ENCODE data around the gene MTUS2.
"Not testable (repeated sequence)": the region's sequence is repeated elsewhere in the genome, so short reads cannot be mapped to it uniquely, and the experiment has no call there.

MTUS2 gene

GRCh38 chr13:28964803-28965202 is 144.7 kb downstream of the MTUS2 start:
- no peak for DNase-seq

GRCh38 chr13:28967029-28967915 is 147.1 kb downstream of the MTUS2 start:
- no peak for DNase-seq

DNA sequence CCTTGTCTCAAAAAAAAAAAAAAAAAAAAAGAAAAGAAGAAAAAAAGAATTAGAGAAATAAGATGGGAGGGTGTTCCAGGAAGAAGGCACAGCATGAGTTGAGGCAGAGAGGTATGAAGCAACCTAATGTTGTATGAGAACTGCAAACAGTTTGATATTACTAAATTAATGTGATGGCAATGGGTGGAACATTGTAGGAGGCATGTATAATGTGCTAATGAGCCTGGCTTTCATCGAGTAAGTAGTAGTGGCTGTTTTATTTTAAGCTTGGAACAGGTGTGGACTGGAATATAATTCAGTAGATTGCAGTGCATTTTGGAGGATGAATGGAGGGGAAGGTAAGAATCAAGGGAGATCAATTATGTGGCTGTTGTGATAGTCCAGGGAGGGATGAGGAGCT is 156.1 kb downstream of the MTUS2 start:
- DNase-seq: no peak

DNA sequence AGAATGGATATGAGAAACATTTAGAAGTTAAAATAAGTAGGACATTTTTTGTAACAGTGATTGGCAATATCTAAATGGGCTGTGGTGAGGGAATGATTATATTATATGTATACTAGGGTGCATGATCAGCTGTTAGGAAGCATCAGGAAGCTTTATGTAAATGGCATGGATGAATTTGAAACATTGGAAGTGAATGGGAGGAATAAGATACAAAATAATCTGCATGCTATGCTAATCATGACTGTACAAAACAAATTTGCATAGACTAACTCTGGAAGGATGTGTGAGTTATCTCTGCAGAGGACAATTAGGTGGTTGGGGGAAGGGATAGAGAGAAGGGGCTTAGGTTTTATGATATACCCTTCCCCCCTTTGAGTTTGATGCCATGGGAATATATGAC is 156.5 kb downstream of the MTUS2 start:
- no peak for DNase-seq

- DNase-seq: no peak
These were observed 158.4 kb downstream of the MTUS2 start for GRCh38 chr13:28978574-28978973.

- DNase-seq: no peak
These were observed 161.4 kb downstream of the MTUS2 start for GRCh38 chr13:28981530-28981929.

GRCh38 chr13:28983641-28984040 is 163.5 kb downstream of the MTUS2 start:
- DNase-seq: no peak

DNA sequence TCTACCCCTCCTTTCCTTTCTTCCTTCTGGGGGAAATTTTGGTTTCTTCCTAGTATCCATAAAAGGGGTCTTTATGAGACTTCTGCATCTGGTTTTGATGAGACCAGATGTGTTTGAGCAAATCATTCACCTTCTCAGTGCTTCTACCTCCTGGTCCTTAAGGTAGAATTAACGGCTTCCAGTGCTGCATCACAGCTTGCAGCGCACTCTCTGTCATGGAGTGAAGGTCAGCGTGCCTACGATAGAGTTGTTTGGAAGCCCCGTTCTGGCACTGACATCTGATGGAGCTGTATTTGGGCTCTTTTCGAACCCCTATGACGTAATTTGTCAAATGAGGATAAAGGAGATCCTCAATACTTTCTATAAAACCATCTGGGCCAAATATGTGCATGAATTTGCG is 164.2 kb downstream of the MTUS2 start:
- no peak for DNase-seq

- DNase-seq: no peak
These were observed 164.7 kb downstream of the MTUS2 start for GRCh38 chr13:28984825-28985224.

- DNase-seq: not testable (repeated sequence)
These were observed 170.2 kb downstream of the MTUS2 start for GRCh38 chr13:28990378-28990777.

DNA sequence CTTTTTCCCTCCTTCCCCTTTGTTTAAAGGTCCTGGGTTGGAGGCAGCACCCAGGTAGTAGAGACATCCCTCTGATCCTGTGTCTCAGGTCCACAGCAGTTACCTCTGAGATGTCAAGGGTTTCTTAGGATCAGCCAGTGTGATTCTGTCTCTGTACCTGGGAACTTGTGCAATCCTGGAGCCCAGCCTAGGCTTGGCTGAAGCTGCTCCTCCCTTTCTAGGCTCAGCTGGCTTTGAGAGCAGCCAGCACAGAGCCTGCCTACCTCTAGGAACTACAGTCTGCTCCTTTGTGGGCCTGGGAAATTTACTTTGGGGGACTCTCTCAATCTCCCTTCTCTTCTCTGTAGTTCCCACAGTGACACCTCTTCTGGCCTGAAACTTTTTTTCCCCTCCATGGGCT is 171.6 kb downstream of the MTUS2 start:
- no peak for DNase-seq

DNA sequence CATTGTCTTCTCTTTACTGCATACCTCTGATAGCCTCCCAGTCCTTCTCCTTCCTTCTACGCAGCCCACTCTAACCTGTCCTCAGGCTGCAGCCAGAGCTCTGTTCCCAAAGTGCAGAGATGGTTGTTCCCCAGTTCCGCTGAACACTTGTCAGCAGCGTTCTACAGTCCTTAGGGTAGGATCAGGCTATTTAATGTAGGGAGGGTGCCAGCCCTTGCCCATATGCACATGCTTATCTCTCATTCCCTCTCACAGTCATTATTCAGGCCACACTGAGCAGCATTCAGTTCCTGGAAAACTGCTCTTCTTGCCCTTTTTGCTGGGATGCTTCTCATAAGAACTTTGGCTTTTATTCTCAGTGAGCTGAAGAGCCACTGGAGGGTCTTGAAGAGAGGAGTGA is 180.7 kb downstream of the MTUS2 start:
- no peak for DNase-seq

- no peak for DNase-seq
These were observed 185.1 kb downstream of the MTUS2 start for GRCh38 chr13:29005035-29005762.

DNA sequence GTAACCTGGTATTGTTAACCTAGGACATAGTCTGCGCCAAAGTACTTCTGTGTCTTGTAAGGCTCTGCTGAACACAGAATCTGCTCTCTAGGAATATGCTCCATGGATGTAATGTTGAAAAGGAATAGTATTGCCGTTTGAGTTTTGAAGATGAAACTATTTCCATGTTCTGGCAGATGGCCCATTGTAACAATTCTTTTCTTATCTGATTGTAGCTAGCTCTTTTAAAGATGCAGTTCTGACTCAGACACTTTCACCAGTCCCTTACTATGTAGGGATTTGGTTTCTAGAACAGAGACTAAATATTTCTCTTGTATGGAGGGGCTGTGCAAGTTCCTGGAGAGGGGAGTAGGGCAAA is 185.6 kb downstream of the MTUS2 start:
- DNase-seq: no peak

GRCh38 chr13:29006359-29006850 is 186.3 kb downstream of the MTUS2 start:
- no peak for DNase-seq

GRCh38 chr13:29008296-29008695 is 188.2 kb downstream of the MTUS2 start:
- no peak for DNase-seq

- DNase-seq: no peak
These were observed 200.2 kb downstream of the MTUS2 start for GRCh38 chr13:29020314-29020713.

DNA sequence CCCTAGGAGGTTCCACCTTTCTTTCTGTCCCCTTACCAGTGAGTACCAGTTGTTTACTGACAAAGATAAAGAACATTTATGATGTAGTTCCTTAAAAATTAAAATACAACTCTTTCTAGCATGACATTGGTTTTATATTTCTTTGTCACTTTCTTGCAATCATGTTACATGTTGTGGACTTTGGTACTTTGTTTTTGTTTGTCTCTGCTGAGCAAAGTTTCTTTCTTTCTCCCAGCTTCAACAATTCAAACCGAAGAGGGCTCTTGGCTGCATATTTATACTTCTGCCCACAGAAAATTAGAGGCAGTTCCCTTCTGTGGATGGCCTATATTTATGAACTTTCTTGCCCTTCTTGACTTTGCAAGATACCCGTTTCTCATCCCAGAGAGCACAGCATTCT is 201.2 kb downstream of the MTUS2 start:
- DNase-seq: no peak

DNA sequence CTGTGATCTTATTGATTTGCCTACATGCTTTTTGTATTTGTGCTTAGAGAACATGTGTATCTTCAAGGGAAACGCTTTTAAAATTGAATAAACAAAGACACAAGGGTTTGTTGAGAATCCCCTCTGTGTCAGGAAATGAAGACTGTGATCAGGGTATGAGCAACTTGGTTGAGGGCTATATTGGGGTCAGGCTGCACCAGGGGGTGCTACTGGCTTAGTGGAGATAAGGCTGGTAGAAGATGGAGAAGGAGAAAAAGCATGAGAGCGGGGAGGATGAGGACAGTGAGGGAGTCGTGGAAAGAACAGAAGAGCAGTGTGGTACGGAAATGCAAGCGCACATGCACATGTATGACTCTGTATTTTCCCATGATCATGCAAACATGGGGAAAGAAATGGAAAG is 201.6 kb downstream of the MTUS2 start:
- DNase-seq: no peak

GRCh38 chr13:29022410-29022809 is 202.3 kb downstream of the MTUS2 start:
- DNase-seq: no peak

- no peak for DNase-seq
These were observed 202.8 kb downstream of the MTUS2 start for GRCh38 chr13:29022968-29023367.

DNA sequence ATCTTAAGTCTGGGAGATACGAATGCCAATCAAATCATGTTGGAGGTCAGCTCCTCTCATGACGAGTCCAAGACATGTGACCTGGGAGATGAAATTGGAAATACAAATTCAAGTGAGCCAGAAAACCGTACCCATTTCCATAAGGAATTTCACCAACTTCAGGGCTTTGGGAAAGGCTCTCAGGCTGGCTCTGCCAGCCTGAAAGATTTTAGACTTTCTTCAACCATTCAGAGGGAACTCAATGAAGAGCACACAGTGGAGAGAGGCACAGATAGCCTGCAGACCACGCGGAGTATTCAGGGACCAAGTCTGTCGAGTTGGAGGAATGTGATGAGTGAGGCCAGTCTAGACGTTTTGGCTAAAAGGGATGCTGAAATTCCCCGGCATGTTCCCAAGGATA is 204.6 kb downstream of the MTUS2 start:
- no peak for DNase-seq

GRCh38 chr13:29028868-29029267 is 208.7 kb downstream of the MTUS2 start:
- DNase-seq: no peak

- DNase-seq: no peak
These were observed 218.6 kb downstream of the MTUS2 start for GRCh38 chr13:29038700-29039099.

Measured in amniotic stem cell (primary cell).